Stomach (tissue), 4 donors: ENCODE data around the gene ADGRF3.

Source experiments
- POLR2AphosphoS5 ChIP-seq, 3 donors: sonication (generic); formaldehyde crosslinking; IDR thresholded peaks; one replicate each; pipeline ENCODE4 v1.6.1; 2016; ENCODE audit warnings: antibody characterized with exemption in 3 of 3
- TF ChIP-seq, protein P1 (sequence below), 7 experiments: fragments of 450-650 bp in 4 of 7; fragments of 200-600 bp in 3 of 7; sonication (generic) in 3 of 7; IDR thresholded peaks; one replicate each; pipeline ENCODE4 v1.5.1; 2016 to 2019; ENCODE audit warnings: antibody characterized with exemption in 7 of 7, control low read depth in 2 of 7, mild to moderate bottlenecking in 1 of 7

DNA sequence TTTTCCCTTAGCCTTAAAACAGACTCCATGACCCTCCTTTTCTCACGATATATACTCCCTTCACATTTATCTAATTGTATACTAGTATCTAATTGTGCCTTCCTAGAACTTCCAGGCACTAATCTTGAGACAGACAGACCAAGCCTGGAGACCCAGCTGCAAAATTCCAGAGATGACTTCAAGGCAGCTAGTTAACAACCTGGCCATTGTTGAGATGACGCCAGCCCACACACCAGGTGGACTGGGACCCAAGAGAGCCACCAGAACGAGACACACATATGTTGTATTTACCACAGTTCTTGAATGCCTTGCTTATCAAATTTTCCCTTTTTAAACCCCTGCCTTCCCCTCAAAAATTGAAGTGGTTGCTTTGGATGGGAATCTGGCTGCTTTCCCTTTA is 49.5 kb downstream of the ADGRF3 start:
- TF ChIP-seq, protein P1, sequence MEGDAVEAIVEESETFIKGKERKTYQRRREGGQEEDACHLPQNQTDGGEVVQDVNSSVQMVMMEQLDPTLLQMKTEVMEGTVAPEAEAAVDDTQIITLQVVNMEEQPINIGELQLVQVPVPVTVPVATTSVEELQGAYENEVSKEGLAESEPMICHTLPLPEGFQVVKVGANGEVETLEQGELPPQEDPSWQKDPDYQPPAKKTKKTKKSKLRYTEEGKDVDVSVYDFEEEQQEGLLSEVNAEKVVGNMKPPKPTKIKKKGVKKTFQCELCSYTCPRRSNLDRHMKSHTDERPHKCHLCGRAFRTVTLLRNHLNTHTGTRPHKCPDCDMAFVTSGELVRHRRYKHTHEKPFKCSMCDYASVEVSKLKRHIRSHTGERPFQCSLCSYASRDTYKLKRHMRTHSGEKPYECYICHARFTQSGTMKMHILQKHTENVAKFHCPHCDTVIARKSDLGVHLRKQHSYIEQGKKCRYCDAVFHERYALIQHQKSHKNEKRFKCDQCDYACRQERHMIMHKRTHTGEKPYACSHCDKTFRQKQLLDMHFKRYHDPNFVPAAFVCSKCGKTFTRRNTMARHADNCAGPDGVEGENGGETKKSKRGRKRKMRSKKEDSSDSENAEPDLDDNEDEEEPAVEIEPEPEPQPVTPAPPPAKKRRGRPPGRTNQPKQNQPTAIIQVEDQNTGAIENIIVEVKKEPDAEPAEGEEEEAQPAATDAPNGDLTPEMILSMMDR (IDR thresholded peaks at IDR 0.05), result no peak
- TF ChIP-seq POLR2AphosphoS5 (IDR thresholded peaks at IDR 0.05), result no peak
